HEK293T (cell line): ENCODE measurements around the gene TTLL11.

Experiments
- CTBP1 ChIP-seq: fragments of 450-650 bp; IDR thresholded peaks from 2 replicates; pipeline ENCODE4 v1.6.1; 2016; ENCODE audit warnings: borderline replicate concordance
- ELF4 ChIP-seq: fragments of 450-650 bp; IDR thresholded peaks from 2 replicates; pipeline ENCODE4 v1.6.1; 2017; ENCODE audit warnings: antibody characterized with exemption
- SP1 ChIP-seq: fragments of 450-650 bp; IDR thresholded peaks from 2 replicates; pipeline ENCODE4 v1.6.1; 2017

- TF ChIP-seq CTBP1 (no peak), SP1 (no peak), ELF4 (no peak)
Measured at GRCh38 chr9:121840838-121841760, 252.0 kb downstream of the TTLL11 start.
